ENCODE data around the gene SENP6. TPM values are rescaled to one million over a fixed set of nuclear protein-coding genes. Genes with fewer than 3 reads are reported as not detected.

SENP6 gene
- total RNA-seq, 1 experiment from 2014 or later = 90.9 TPM

DNA sequence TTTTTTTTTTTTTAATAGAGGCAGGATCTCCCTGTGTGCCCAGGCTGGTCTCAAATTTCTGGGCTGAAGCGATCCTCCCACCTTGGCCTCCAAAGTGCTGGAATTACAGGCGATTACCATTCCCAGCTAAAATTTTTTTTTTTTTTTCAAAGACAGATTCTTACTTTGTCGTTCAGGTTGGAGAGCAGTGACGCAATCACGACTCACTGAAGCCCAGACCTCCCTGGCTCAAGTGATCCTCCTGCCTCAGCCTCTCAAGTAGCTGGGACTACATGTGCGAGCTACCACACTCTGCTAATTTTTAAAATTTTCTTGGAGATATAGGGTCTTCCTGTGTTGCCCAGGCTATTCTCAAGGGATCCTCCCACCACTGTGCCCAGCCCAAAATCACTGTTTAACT is 89.3 kb downstream of the SENP6 start:
- POLR2A ChIA-PET = no interaction called here
- no peak overlapping the region for H3K27ac Mint-ChIP-seq

DNA sequence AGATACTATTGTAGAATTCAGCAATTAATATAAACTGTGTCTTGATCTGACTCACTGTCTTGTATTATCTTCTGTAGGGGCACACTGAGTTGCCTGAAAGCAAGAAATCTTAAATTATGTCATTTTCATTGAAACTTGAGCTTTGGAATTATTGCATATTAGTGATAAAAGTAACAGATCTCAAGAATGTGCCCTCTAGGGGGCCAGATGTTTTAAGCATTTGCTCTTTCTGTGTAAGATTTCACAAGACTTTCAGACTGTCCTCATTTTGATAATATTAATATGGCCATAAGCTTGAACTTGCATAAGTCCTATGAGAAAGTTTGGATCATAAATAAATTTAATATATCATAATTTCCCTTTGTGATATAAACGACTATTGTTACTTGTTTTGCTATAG is 91.9 kb downstream of the SENP6 start:
- Mint-ChIP-seq H3K36me3 (peaks cover 37% of the 10 kb centered on the region), H3K4me1 (no peaks in the 10 kb centered on the region), H3K27me3 (ENCODE audit: low read depth) (no peaks in the 10 kb centered on the region), H3K9me3 (no peaks in the 10 kb centered on the region), H3K4me3 (no peak overlapping the region), H3K27ac (no peak overlapping the region)
- DNase-seq (ENCODE audit: low spot score) (no peak), ATAC-seq (no peak)
- ChIA-PET POLR2A (interaction anchor here (0.7 kb wide), 1 partner anchor 385 kb away, joined by 4 read pairs; no protein-coding TSS in a partner anchor), CTCF (no interaction called here)
- TF ChIP-seq, protein P1, sequence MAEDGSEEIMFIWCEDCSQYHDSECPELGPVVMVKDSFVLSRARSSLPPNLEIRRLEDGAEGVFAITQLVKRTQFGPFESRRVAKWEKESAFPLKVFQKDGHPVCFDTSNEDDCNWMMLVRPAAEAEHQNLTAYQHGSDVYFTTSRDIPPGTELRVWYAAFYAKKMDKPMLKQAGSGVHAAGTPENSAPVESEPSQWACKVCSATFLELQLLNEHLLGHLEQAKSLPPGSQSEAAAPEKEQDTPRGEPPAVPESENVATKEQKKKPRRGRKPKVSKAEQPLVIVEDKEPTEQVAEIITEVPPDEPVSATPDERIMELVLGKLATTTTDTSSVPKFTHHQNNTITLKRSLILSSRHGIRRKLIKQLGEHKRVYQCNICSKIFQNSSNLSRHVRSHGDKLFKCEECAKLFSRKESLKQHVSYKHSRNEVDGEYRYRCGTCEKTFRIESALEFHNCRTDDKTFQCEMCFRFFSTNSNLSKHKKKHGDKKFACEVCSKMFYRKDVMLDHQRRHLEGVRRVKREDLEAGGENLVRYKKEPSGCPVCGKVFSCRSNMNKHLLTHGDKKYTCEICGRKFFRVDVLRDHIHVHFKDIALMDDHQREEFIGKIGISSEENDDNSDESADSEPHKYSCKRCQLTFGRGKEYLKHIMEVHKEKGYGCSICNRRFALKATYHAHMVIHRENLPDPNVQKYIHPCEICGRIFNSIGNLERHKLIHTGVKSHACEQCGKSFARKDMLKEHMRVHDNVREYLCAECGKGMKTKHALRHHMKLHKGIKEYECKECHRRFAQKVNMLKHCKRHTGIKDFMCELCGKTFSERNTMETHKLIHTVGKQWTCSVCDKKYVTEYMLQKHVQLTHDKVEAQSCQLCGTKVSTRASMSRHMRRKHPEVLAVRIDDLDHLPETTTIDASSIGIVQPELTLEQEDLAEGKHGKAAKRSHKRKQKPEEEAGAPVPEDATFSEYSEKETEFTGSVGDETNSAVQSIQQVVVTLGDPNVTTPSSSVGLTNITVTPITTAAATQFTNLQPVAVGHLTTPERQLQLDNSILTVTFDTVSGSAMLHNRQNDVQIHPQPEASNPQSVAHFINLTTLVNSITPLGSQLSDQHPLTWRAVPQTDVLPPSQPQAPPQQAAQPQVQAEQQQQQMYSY (CRISPR knock-in tag; IDR thresholded peaks at IDR 0.05) = no peak
- TF ChIP-seq HMGA2 (CRISPR knock-in tag; IDR thresholded peaks at IDR 0.05) (no peak), RELA (CRISPR knock-in tag; IDR thresholded peaks at IDR 0.05; ENCODE audit: borderline replicate concordance) (no peak), CREB1 (CRISPR knock-in tag; IDR thresholded peaks at IDR 0.05) (no peak), EMX1 (CRISPR knock-in tag; IDR thresholded peaks at IDR 0.05) (no peak)
- TF ChIP-seq, protein P2, sequence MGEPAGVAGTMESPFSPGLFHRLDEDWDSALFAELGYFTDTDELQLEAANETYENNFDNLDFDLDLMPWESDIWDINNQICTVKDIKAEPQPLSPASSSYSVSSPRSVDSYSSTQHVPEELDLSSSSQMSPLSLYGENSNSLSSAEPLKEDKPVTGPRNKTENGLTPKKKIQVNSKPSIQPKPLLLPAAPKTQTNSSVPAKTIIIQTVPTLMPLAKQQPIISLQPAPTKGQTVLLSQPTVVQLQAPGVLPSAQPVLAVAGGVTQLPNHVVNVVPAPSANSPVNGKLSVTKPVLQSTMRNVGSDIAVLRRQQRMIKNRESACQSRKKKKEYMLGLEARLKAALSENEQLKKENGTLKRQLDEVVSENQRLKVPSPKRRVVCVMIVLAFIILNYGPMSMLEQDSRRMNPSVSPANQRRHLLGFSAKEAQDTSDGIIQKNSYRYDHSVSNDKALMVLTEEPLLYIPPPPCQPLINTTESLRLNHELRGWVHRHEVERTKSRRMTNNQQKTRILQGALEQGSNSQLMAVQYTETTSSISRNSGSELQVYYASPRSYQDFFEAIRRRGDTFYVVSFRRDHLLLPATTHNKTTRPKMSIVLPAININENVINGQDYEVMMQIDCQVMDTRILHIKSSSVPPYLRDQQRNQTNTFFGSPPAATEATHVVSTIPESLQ (CRISPR knock-in tag; IDR thresholded peaks at IDR 0.05) = no peak
- TF ChIP-seq, protein P3, sequence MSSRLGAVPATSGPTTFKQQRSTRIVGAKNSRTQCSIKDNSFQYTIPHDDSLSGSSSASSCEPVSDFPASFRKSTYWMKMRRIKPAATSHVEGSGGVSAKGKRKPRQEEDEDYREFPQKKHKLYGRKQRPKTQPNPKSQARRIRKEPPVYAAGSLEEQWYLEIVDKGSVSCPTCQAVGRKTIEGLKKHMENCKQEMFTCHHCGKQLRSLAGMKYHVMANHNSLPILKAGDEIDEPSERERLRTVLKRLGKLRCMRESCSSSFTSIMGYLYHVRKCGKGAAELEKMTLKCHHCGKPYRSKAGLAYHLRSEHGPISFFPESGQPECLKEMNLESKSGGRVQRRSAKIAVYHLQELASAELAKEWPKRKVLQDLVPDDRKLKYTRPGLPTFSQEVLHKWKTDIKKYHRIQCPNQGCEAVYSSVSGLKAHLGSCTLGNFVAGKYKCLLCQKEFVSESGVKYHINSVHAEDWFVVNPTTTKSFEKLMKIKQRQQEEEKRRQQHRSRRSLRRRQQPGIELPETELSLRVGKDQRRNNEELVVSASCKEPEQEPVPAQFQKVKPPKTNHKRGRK (CRISPR knock-in tag; IDR thresholded peaks at IDR 0.05; ENCODE audit: borderline replicate concordance) = no peak
- TF ChIP-seq, protein P4, sequence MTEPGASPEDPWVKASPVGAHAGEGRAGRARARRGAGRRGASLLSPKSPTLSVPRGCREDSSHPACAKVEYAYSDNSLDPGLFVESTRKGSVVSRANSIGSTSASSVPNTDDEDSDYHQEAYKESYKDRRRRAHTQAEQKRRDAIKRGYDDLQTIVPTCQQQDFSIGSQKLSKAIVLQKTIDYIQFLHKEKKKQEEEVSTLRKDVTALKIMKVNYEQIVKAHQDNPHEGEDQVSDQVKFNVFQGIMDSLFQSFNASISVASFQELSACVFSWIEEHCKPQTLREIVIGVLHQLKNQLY (CRISPR knock-in tag; IDR thresholded peaks at IDR 0.05) = no peak

More for the DNA sequence above, 89.3 kb downstream of the SENP6 start:
- H3K36me3 Mint-ChIP-seq = peaks cover 45% of the 10 kb centered on the region
- no peaks in the 10 kb centered on the region for H3K27me3 Mint-ChIP-seq (ENCODE audit: low read depth)
- CTCF ChIA-PET = interaction anchor here (0.7 kb wide), 1 partner anchor 22 kb away, joined by 6 read pairs; no protein-coding TSS in a partner anchor
- H3K9me3 Mint-ChIP-seq = peaks cover 9% of the 10 kb centered on the region
- H3K4me3 Mint-ChIP-seq = no peak overlapping the region
- ATAC-seq = no peak
- no peak for TF ChIP-seq NR2C2 (CRISPR knock-in tag; IDR thresholded peaks at IDR 0.05)
- TF ChIP-seq ZNF263 (CRISPR knock-in tag; IDR thresholded peaks at IDR 0.05; ENCODE audit: low read depth) = no peak
- no peak for TF ChIP-seq TEAD4 (CRISPR knock-in tag; IDR thresholded peaks at IDR 0.05)
- H3K4me1 Mint-ChIP-seq = peaks cover 23% of the 10 kb centered on the region
- DNase-seq (ENCODE audit: low spot score) = no peak

DNA sequence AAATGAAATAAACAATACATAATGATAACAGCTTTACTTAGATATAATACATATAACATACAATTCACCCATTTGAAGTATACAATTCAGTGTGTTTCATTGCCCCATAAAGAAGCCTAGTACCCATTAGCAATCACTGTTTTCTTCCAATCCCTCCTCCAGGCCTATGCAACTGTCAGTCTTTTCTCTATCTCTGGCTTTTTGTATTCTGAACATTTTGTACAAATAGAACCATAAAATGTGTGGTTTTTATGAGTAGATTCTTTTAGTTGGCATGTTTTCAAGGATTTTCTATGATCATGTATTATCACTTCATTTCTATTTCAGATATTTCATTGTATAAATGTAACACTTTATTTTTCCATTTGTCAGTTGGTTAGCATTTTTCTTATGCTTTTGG is 92.7 kb downstream of the SENP6 start:
- Mint-ChIP-seq H3K4me3 (no peak overlapping the region), H3K4me1 (no peaks in the 10 kb centered on the region), H3K9me3 (no peaks in the 10 kb centered on the region), H3K27me3 (ENCODE audit: low read depth) (no peaks in the 10 kb centered on the region), H3K36me3 (peaks cover 35% of the 10 kb centered on the region), H3K27ac (no peak overlapping the region)
- DNase-seq (ENCODE audit: low spot score) = no peak
- ChIA-PET POLR2A (no interaction called here), CTCF (no interaction called here)
- ATAC-seq = no peak
- no peak for TF ChIP-seq ZNF219 (CRISPR knock-in tag; IDR thresholded peaks at IDR 0.05; ENCODE audit: borderline replicate concordance)
- TF ChIP-seq KAT7 (CRISPR knock-in tag; IDR thresholded peaks at IDR 0.05; ENCODE audit: borderline replicate concordance) = no peak
- no peak for TF ChIP-seq GABPB1 (CRISPR knock-in tag; IDR thresholded peaks at IDR 0.05)
- TF ChIP-seq OVOL2 (CRISPR knock-in tag; IDR thresholded peaks at IDR 0.05; ENCODE audit: borderline replicate concordance) = no peak
- TF ChIP-seq, protein P1 (CRISPR knock-in tag; IDR thresholded peaks at IDR 0.05) = no peak
- no peak for TF ChIP-seq TEAD1 (CRISPR knock-in tag; IDR thresholded peaks at IDR 0.05)
- TF ChIP-seq, protein P5, sequence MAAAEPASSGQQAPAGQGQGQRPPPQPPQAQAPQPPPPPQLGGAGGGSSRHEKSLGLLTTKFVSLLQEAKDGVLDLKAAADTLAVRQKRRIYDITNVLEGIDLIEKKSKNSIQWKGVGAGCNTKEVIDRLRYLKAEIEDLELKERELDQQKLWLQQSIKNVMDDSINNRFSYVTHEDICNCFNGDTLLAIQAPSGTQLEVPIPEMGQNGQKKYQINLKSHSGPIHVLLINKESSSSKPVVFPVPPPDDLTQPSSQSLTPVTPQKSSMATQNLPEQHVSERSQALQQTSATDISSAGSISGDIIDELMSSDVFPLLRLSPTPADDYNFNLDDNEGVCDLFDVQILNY (CRISPR knock-in tag; IDR thresholded peaks at IDR 0.05) = no peak
- TF ChIP-seq FOXK1 (CRISPR knock-in tag; IDR thresholded peaks at IDR 0.05) = no peak
- TF ChIP-seq, protein P3 (CRISPR knock-in tag; IDR thresholded peaks at IDR 0.05; ENCODE audit: borderline replicate concordance) = no peak

Data from WTC11 (cell line).